GM23338 (cell line): ENCODE measurements around the gene SSB. TPM values are rescaled to one million over a fixed set of nuclear protein-coding genes. Genes with fewer than 3 reads are reported as not detected.

ENCODE experiments used
- ATAC-seq: fragments of 200-7000 bp; cut with Tn5 transposase; 3 replicates; pipeline ENCODE4 v1.9.1; 2020
- DNase-seq: peaks from one replicate; pipeline ENCODE4 v3.0.0-alpha.2; 2015; ENCODE audit warnings: low spot score
- H2AFZ ChIP-seq: fragments of 200-600 bp; sonication (generic); 2 replicates; pipeline ENCODE4 v1.8.0; 2016; ENCODE audit warnings: antibody characterized with exemption, mild to moderate bottlenecking, moderate library complexity
- H3F3A ChIP-seq: fragments of 200-600 bp; sonication (generic); replicated peaks from 2 replicates; pipeline ENCODE4 v1.8.0; 2017; ENCODE audit warnings: antibody characterized with exemption, mixed run types, low read depth
- H3K27ac ChIP-seq: fragments of 200-600 bp; sonication (generic); 2 replicates; pipeline ENCODE4 v1.6.1; 2016; ENCODE audit warnings: low read depth
- H3K27me3 ChIP-seq: fragments of 200-600 bp; sonication (generic); 2 replicates; pipeline ENCODE4 v1.8.0; 2016; ENCODE audit warnings: mild to moderate bottlenecking, mixed run types, moderate library complexity; ENCODE audit not compliant: insufficient read depth
- H3K36me3 ChIP-seq: fragments of 200-600 bp; sonication (generic); 2 replicates; pipeline ENCODE4 v1.8.0; 2016; ENCODE audit warnings: mild to moderate bottlenecking; ENCODE audit not compliant: insufficient read depth
- H3K4me1 ChIP-seq: fragments of 200-600 bp; sonication (generic); 2 replicates; pipeline ENCODE4 v1.8.0; 2016; ENCODE audit warnings: mild to moderate bottlenecking, moderate library complexity; ENCODE audit not compliant: insufficient read depth
- H3K4me2 ChIP-seq: fragments of 200-600 bp; sonication (generic); 2 replicates; pipeline ENCODE4 v1.7.1; 2017; ENCODE audit warnings: mixed run types
- H3K4me3 ChIP-seq: fragments of 200-600 bp; sonication (generic); 2 replicates; pipeline ENCODE4 v1.6.1; 2016; ENCODE audit warnings: mixed run types
- H3K79me2 ChIP-seq: fragments of 200-600 bp; sonication (generic); replicated peaks from 2 replicates; pipeline ENCODE4 v1.8.0; 2017; ENCODE audit warnings: mild to moderate bottlenecking; ENCODE audit not compliant: insufficient read depth
- H3K9me2 ChIP-seq: fragments of 200-600 bp; sonication (generic); 2 replicates; pipeline ENCODE4 v1.8.0; 2017; ENCODE audit not compliant: insufficient read depth
- H4K20me1 ChIP-seq: fragments of 200-600 bp; sonication (generic); replicated peaks from 2 replicates; pipeline ENCODE4 v1.8.0; 2017; ENCODE audit warnings: mild to moderate bottlenecking; ENCODE audit not compliant: insufficient read depth
- H3K27ac Mint-ChIP-seq: 2 replicates; pipeline ENCODE4 v1.8.0; 2020; ENCODE audit warnings: inconsistent platforms, mild to moderate bottlenecking, moderate library complexity, mixed read lengths
- H3K27me3 Mint-ChIP-seq: 3 replicates; pipeline ENCODE4 v1.8.0; 2022; ENCODE audit warnings: low read depth, mild to moderate bottlenecking, moderate library complexity, mixed read lengths, inconsistent platforms; ENCODE audit not compliant: insufficient read depth, poor library complexity
- H3K36me3 Mint-ChIP-seq: 3 replicates; pipeline ENCODE4 v1.8.0; 2021; ENCODE audit warnings: low read depth, mild to moderate bottlenecking, inconsistent platforms, moderate library complexity, mixed read lengths
- H3K4me1 Mint-ChIP-seq: 3 replicates; pipeline ENCODE4 v1.8.0; 2020; ENCODE audit warnings: mild to moderate bottlenecking, inconsistent platforms, mixed read lengths
- H3K4me3 Mint-ChIP-seq: 3 replicates; pipeline ENCODE4 v1.8.0; 2021; ENCODE audit warnings: moderate library complexity, mild to moderate bottlenecking, inconsistent platforms, mixed read lengths
- H3K9me3 Mint-ChIP-seq: 3 replicates; pipeline ENCODE4 v1.8.0; 2020; ENCODE audit warnings: moderate library complexity, mild to moderate bottlenecking, inconsistent platforms, mixed read lengths
- CREB1 ChIP-seq: fragments of 250-450 bp; sonication (Bioruptor Pico); IDR thresholded peaks from 2 replicates; pipeline ENCODE4 v1.5.0; 2020; ENCODE audit warnings: low read depth, mild to moderate bottlenecking, moderate library complexity
- ETS1 ChIP-seq: IDR thresholded peaks from 2 replicates; pipeline ENCODE4 v1.6.1; 2016; ENCODE audit warnings: antibody characterized with exemption
- EZH2 ChIP-seq: fragments of 200-600 bp; sonication (generic); IDR thresholded peaks from one replicate; pipeline ENCODE4 v1.8.0; 2017; ENCODE audit warnings: antibody characterized with exemption, mild to moderate bottlenecking, low read depth; ENCODE audit not compliant: unreplicated experiment
- EZH2phosphoT487 ChIP-seq: fragments of 200-600 bp; sonication (generic); IDR thresholded peaks from one replicate; pipeline ENCODE4 v1.8.1; 2018; ENCODE audit warnings: antibody characterized with exemption; ENCODE audit not compliant: unreplicated experiment
- JUNB ChIP-seq: IDR thresholded peaks from one replicate; pipeline ENCODE4 v1.6.1; 2016; ENCODE audit warnings: antibody characterized with exemption; ENCODE audit not compliant: unreplicated experiment
- NANOG ChIP-seq: IDR thresholded peaks from 2 replicates; pipeline ENCODE4 v1.6.1; 2016; ENCODE audit warnings: antibody characterized with exemption, borderline replicate concordance
- POLR2AphosphoS5 ChIP-seq: IDR thresholded peaks from 2 replicates; pipeline ENCODE4 v1.6.1; 2016; ENCODE audit warnings: antibody characterized with exemption, low read depth
- STAT1 ChIP-seq: IDR thresholded peaks from one replicate; pipeline ENCODE4 v1.6.1; 2016; ENCODE audit warnings: antibody characterized with exemption; ENCODE audit not compliant: unreplicated experiment
- ZNF114 ChIP-seq: fragments of 250-450 bp; sonication (Bioruptor Pico); IDR thresholded peaks from 2 replicates; pipeline ENCODE4 v1.5.0; 2020; ENCODE audit warnings: mild to moderate bottlenecking, moderate library complexity
- ZNF331 ChIP-seq: fragments of 250-450 bp; sonication (Bioruptor Pico); IDR thresholded peaks from 2 replicates; pipeline ENCODE4 v1.5.0; 2020; ENCODE audit warnings: low read depth, mild to moderate bottlenecking, moderate library complexity
- ZNF462 ChIP-seq: fragments of 250-450 bp; sonication (Bioruptor Pico); IDR thresholded peaks from 2 replicates; pipeline ENCODE4 v1.5.0; 2020; ENCODE audit warnings: mild to moderate bottlenecking, moderate library complexity
- polyA plus RNA-seq: library from polyadenylated mRNA; unstranded; fragments of >200 nt; fragmentation: Nextera tagmentation; extraction: Ambion mirVana; gene quantifications from 2 replicates; pipeline ENCODE4 v1.2.1, GENCODE V29; 2016
- total RNA-seq: library from RNA; depleted of rRNA; stranded (reverse); fragments of >200 nt; shearing (Covaris generic); gene quantifications from 2 replicates; pipeline ENCODE4 v1.2.3, GENCODE V29; 2014
- TF ChIP-seq, protein P1 (sequence below): IDR thresholded peaks from one replicate; pipeline ENCODE4 v1.6.1; 2018; ENCODE audit warnings: antibody characterized with exemption; ENCODE audit not compliant: unreplicated experiment
- TF ChIP-seq, protein P2 (sequence below), 2 experiments: fragments of 200-600 bp in 1 of 2; sonication (generic) in 1 of 2; conservative IDR thresholded peaks; 2 replicates each; pipeline versions ENCODE4 v1.5.1 to v1.6.1; 2016 to 2017; ENCODE audit warnings: antibody characterized with exemption in 2 of 2, low read depth in 2 of 2, mild to moderate bottlenecking in 2 of 2, moderate library complexity in 1 of 2

Gene SSB
- total and polyA plus RNA-seq, 2 experiments from 2014 or later: 246 to 1,104 TPM

- Mint-ChIP-seq H3K9me3 (peaks cover 11% of the 10 kb centered on the region; the same call in 2 of the 3 replicates), H3K27me3 (no peaks in the 10 kb centered on the region), H3K36me3 (peaks cover 77% of the 10 kb centered on the region), H3K27ac (no peak overlapping the region), H3K4me1 (peaks cover 5% of the 10 kb centered on the region; the same call in 1 of the 3 replicates), H3K4me3 (no peak overlapping the region)
- no peaks in the 10 kb centered on the region for H3F3A ChIP-seq
- no peak overlapping the region for H3K4me3 ChIP-seq
- no peaks in the 10 kb centered on the region for H3K27me3 ChIP-seq
- peaks cover 14% of the 10 kb centered on the region for H3K36me3 ChIP-seq
- H4K20me1 ChIP-seq: no peaks in the 10 kb centered on the region; the same call in 1 of the 2 replicates
- no peaks in the 10 kb centered on the region for H3K4me1 ChIP-seq
- peaks cover 23% of the 10 kb centered on the region for H3K79me2 ChIP-seq
- DNase-seq: no peak
- no peak for ATAC-seq
- no peak overlapping the region for H3K4me2 ChIP-seq
- no peak overlapping the region for H2AFZ ChIP-seq
- TF ChIP-seq STAT1: no peak
- TF ChIP-seq NANOG: no peak
- no peak for TF ChIP-seq ETS1
- TF ChIP-seq JUNB: no peak
- no peak for TF ChIP-seq EZH2
- TF ChIP-seq, protein P1, sequence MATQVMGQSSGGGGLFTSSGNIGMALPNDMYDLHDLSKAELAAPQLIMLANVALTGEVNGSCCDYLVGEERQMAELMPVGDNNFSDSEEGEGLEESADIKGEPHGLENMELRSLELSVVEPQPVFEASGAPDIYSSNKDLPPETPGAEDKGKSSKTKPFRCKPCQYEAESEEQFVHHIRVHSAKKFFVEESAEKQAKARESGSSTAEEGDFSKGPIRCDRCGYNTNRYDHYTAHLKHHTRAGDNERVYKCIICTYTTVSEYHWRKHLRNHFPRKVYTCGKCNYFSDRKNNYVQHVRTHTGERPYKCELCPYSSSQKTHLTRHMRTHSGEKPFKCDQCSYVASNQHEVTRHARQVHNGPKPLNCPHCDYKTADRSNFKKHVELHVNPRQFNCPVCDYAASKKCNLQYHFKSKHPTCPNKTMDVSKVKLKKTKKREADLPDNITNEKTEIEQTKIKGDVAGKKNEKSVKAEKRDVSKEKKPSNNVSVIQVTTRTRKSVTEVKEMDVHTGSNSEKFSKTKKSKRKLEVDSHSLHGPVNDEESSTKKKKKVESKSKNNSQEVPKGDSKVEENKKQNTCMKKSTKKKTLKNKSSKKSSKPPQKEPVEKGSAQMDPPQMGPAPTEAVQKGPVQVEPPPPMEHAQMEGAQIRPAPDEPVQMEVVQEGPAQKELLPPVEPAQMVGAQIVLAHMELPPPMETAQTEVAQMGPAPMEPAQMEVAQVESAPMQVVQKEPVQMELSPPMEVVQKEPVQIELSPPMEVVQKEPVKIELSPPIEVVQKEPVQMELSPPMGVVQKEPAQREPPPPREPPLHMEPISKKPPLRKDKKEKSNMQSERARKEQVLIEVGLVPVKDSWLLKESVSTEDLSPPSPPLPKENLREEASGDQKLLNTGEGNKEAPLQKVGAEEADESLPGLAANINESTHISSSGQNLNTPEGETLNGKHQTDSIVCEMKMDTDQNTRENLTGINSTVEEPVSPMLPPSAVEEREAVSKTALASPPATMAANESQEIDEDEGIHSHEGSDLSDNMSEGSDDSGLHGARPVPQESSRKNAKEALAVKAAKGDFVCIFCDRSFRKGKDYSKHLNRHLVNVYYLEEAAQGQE: no peak
- no peak for TF ChIP-seq CREB1
- TF ChIP-seq ZNF114 (CRISPR knock-in tag): no peak
- no peak for TF ChIP-seq EZH2phosphoT487
- TF ChIP-seq ZNF331 (CRISPR knock-in tag): no peak
- no peak for TF ChIP-seq ZNF462
- no peak for TF ChIP-seq POLR2AphosphoS5
- TF ChIP-seq, protein P2, sequence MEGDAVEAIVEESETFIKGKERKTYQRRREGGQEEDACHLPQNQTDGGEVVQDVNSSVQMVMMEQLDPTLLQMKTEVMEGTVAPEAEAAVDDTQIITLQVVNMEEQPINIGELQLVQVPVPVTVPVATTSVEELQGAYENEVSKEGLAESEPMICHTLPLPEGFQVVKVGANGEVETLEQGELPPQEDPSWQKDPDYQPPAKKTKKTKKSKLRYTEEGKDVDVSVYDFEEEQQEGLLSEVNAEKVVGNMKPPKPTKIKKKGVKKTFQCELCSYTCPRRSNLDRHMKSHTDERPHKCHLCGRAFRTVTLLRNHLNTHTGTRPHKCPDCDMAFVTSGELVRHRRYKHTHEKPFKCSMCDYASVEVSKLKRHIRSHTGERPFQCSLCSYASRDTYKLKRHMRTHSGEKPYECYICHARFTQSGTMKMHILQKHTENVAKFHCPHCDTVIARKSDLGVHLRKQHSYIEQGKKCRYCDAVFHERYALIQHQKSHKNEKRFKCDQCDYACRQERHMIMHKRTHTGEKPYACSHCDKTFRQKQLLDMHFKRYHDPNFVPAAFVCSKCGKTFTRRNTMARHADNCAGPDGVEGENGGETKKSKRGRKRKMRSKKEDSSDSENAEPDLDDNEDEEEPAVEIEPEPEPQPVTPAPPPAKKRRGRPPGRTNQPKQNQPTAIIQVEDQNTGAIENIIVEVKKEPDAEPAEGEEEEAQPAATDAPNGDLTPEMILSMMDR (conservative IDR thresholded peaks at IDR 0.05; ENCODE audit: low read depth in 2 of 2): no peak
- H3K27ac ChIP-seq: no peak overlapping the region
- H3K9me2 ChIP-seq: no peaks in the 10 kb centered on the region
Measured at GRCh38 chr2:169818241-169818640, 19.6 kb downstream of the SSB start.
